GM06990 (cell line): Measurements from ENCODE around the gene C1orf232.

Experiments used
- DNase-seq: peaks from one replicate; pipeline ENCODE4 v3.0.0-alpha.2; 2011; ENCODE audit not compliant: insufficient read length; ENCODE audit errors: extremely low read depth
- H3K27me3 ChIP-seq: replicated peaks from 2 replicates; pipeline ENCODE4 v1.6.0; 2011; ENCODE audit warnings: low read length; ENCODE audit not compliant: control insufficient read depth, insufficient read depth
- H3K36me3 ChIP-seq: 2 replicates; pipeline ENCODE4 v1.5.1; 2011; ENCODE audit warnings: low read length; ENCODE audit not compliant: control insufficient read depth, insufficient read depth
- H3K4me3 ChIP-seq: replicated peaks from 2 replicates; pipeline ENCODE4 v1.5.1; 2011; ENCODE audit warnings: low read depth, mild to moderate bottlenecking, control low read depth, low read length
- TF ChIP-seq, protein P1 (sequence below): IDR thresholded peaks from 2 replicates; pipeline ENCODE4 v1.5.1; 2011; ENCODE audit warnings: low read length, control low read depth, mild to moderate bottlenecking, inconsistent platforms; ENCODE audit not compliant: insufficient read depth, poor library complexity, severe bottlenecking

The C1orf232 gene

DNA sequence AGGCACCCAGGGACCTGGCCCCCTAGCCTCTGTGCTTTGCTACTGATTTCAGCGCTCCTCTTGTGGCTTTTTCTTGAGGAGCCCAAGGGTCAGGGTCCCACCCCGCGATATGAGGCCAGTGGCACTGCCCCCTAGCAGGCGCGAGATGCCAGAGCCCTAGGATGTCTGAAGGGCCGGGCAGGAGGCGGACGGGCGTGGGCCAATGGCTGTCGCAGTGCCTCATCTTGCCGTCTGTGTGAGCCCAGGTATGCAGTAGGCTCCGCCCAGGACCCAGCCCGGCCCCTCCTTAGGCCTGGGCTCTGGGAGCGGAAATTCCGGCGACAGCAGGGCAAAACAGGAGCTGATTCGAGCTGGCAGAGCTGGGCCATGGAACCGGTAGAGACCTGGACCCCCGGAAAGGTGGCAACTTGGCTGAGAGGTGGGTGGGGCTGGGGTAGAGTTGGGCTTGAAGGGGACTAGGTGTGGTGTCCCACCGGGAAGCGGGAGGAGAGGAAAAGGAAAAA is 8.5 kb upstream of the C1orf232 start, which contains the start of gene CNKSR1:
CNKSR1 (plus strand) TSS at position 310 of the 503 bp plus-strand sequence; CDS start at position 367, 57 bp downstream.
- Histone ChIP-seq H3K4me3 (no peak within 1 kb of the TSS), H3K27me3 (no peaks in the 10 kb centered on the region), H3K36me3 (no peaks in the 10 kb centered on the region)
- TF ChIP-seq, protein P1, sequence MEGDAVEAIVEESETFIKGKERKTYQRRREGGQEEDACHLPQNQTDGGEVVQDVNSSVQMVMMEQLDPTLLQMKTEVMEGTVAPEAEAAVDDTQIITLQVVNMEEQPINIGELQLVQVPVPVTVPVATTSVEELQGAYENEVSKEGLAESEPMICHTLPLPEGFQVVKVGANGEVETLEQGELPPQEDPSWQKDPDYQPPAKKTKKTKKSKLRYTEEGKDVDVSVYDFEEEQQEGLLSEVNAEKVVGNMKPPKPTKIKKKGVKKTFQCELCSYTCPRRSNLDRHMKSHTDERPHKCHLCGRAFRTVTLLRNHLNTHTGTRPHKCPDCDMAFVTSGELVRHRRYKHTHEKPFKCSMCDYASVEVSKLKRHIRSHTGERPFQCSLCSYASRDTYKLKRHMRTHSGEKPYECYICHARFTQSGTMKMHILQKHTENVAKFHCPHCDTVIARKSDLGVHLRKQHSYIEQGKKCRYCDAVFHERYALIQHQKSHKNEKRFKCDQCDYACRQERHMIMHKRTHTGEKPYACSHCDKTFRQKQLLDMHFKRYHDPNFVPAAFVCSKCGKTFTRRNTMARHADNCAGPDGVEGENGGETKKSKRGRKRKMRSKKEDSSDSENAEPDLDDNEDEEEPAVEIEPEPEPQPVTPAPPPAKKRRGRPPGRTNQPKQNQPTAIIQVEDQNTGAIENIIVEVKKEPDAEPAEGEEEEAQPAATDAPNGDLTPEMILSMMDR, result no peak
- DNase-seq, result no peak

DNA sequence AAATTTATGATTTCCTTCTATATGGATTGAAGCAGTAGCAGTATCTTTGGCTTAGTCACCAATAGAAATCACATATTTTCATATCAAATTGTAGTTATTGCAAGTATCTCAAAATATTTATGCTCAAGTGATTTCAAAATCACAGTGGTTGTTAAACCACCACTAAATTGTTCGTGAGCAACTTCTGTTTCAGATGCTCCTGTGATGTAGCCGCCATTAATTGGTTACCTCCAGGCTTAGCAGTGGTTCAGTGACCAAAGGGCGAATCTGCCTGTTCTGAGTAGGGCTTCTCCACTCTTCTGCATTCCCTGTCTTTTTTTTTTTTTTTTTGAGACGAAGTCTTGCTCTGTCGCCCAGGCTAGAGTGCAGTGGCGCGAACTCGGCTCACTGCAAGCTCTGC is 6.6 kb upstream of the C1orf232 start:
- TF ChIP-seq, protein P1, result no peak
- H3K27me3 ChIP-seq, result no peaks in the 10 kb centered on the region
- no peaks in the 10 kb centered on the region for H3K36me3 ChIP-seq
- H3K4me3 ChIP-seq, result no peak overlapping the region
- DNase-seq, result no peak

DNA sequence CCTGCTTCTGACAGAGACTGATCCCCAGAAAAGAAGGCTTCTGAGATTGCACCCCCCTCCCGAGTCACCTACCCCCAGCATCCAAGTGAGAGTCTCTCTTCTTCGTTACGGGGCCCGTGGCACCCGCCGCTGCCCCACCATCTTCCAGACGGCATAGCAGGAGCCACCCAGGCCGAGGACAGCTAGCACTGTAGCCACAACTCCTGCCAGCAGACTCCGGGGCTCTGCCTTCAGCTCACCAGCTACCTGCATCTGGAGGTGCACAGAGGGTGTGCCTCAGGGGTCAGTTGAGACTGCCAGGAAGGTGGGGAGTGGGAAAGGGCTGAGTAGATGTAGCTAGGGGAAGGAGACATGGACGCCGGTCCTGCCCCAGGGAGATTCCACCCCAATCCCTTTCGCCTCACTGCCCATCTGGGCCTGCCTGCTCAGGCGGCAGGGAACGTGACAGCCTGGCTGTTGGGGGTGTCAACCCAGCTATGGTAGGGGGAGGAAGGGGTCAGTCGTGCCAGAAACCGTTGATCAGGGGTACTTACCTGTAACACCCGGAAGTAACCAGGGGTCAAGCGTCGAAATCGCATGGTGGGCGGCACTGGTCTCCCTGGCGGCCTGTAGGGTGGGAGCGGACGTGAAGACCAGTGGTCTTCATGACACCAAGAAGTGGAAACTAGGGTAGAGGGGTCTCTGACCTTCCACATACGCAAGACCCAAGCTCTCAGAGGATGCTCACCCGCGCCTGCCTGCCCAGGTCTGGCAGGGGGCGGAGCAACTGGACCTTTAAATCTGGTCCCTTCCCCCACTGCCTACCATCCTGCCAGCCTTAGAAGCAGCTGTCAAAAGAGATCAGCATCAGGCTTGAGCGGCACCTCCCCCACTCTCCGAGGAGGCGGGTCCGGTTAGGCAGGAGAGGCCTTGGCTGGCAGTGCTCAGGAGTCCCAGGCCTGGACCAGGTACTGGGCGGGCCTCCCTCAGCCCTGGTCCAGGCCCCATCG is 2.6 kb upstream of the C1orf232 start, which contains the start of gene ZNF593OS:
ZNF593OS (minus strand) TSS at position 749 of the 989 bp plus-strand sequence; CDS start at position 578, 171 bp downstream.
- TF ChIP-seq, protein P1, result no peak
- DNase-seq, result no peak
- no peaks in the 10 kb centered on the region for H3K36me3 ChIP-seq
- no peaks in the 10 kb centered on the region; the same call in 1 of the 2 replicates for H3K27me3 ChIP-seq
- peak within 1 kb of the TSS; percentile 88 for H3K4me3 ChIP-seq

DNA sequence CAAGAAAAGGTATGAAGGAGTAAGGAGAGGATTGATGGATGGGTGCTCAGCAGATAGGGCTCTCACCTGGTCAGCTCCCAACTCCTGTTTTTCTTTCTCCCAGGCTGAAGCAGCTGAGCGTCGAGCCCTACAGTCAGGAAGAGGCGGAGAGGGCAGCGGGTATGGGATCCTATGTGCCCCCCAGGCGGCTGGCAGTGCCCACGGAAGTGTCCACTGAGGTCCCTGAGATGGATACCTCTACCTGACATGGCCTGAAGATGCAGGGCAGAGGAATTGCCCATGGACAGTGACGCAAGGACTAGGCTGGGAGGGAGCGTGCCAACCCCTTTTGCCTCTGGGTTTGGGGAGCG is 1.7 kb upstream of the C1orf232 start:
- Histone ChIP-seq H3K27me3 (no peaks in the 10 kb centered on the region; the same call in 1 of the 2 replicates), H3K36me3 (no peaks in the 10 kb centered on the region), H3K4me3 (peak overlapping the region; percentile 88)
- TF ChIP-seq, protein P1, result no peak
- no peak for DNase-seq

DNA sequence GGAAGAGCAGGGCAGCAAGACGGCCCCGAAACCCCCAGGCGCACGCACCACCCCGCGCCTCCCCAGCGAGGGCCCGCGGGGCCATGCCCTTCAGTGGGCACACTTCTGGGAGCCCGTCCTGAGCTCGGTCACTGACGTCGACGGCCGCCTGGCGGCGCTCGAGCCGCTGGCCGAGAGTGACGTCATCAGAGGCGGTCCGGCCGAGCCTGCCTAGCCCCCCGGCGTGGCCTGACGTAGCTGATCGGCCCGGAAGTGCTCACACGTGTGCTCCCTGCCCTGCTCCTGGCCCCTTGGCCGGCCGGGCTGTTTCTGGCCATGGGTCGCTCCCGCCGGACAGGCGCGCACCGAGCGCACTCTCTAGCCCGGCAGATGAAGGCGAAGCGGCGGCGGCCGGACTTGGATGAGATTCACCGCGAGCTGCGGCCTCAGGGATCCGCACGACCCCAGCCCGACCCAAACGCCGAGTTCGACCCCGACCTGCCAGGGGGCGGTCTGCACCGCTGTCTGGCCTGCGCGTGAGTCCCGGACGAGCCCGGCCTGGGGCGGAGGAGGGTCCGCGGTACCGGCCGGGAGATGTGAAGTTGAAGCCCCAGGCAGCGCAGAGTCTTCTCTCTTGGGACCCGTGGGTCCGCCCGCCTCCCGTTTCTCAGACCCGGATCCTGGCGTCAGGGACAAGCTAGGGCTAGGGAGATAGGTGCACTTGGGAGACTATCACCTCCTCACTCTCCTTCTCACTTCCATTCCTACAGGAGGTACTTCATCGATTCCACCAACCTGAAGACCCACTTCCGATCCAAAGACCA is 1.1 kb upstream of the C1orf232 start, which contains the start of gene ZNF593:
ZNF593 (plus strand) TSS at position 240 of the 803 bp plus-strand sequence; CDS start at position 316, 76 bp downstream.
- Histone ChIP-seq H3K4me3 (peak within 1 kb of the TSS; percentile 88), H3K36me3 (no peaks in the 10 kb centered on the region), H3K27me3 (no peaks in the 10 kb centered on the region; the same call in 1 of the 2 replicates)
- TF ChIP-seq, protein P1, result peak; percentile 99
- peak; percentile 94 for DNase-seq
